Fibroblast of the aortic adventitia (primary cell): Measurements from ENCODE around the gene LRRFIP2. TPM values are rescaled to one million over a fixed set of nuclear protein-coding genes. Genes with fewer than 3 reads are reported as not detected.

ENCODE experiments used
- DNase-seq: peaks from one replicate; pipeline ENCODE4 v3.0.0-alpha.2; 2010; ENCODE audit warnings: low read depth
- H3K4me3 ChIP-seq: 2 replicates; pipeline ENCODE4 v1.5.1; 2011; ENCODE audit warnings: low read depth, mild to moderate bottlenecking, control low read depth, low read length, moderate library complexity
- CTCF ChIP-seq: IDR thresholded peaks from 2 replicates; pipeline ENCODE4 v1.5.1; 2011; ENCODE audit warnings: mild to moderate bottlenecking, low read length, control low read depth, inconsistent platforms; ENCODE audit not compliant: insufficient read depth
- total RNA-seq: library from RNA; depleted of rRNA; stranded (reverse); fragments of >200 nt; gene quantifications from 2 replicates; pipeline ENCODE4 v1.2.3, GENCODE V29; 2012; ENCODE audit warnings: low replicate concordance

Gene LRRFIP2
- total RNA-seq, 1 donor = 46.8 TPM

- peak; percentile 39 for DNase-seq
- no peak overlapping the region for H3K4me3 ChIP-seq
- TF ChIP-seq CTCF = no peak
Measured at GRCh38 chr3:37145611-37146010, 28.8 kb downstream of the LRRFIP2 start.

DNA sequence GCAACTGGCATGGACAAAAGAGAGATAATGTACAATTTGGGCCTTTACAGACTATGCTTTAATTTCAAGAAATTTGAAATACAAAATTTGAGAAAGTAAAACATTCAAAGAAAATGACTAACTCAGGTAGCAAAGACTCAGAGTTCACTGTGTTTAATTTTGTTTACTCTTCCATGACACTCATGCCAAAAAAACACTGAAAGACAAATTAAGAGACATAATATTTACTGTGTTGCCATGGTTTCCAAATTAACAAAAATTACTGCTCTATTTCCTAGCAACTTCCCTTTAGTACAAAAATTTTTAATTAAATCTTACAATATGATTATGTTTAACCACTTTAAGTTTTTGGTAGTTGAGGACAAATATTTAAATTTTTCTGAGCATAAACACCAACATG, 29.6 kb downstream of the LRRFIP2 start:
- TF ChIP-seq CTCF = no peak
- H3K4me3 ChIP-seq = no peak overlapping the region
- no peak for DNase-seq

DNA sequence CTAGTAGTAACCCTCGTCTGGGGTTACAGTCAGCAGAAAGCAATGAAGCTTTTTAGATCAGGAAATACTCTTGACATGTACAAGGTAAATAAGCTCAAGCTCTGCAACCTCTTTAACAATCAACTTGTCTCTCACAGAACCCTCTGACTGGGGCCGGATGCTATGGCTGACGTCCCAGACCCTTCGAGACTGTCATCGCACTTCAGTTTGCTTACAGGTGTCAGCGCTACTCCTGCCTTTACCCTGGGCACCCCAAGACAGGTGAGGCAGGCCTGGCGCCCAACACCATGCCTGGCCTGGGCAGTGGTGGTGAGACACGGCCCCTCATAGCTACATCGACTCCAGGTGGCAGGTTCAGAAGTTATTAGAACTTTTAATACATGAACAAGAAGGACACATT, 30.6 kb downstream of the LRRFIP2 start:
- no peak for DNase-seq
- no peak overlapping the region for H3K4me3 ChIP-seq
- TF ChIP-seq CTCF = no peak

GRCh38 chr3:37141676-37142075, 32.7 kb downstream of the LRRFIP2 start:
- no peak overlapping the region for H3K4me3 ChIP-seq
- no peak for DNase-seq
- no peak for TF ChIP-seq CTCF

DNA sequence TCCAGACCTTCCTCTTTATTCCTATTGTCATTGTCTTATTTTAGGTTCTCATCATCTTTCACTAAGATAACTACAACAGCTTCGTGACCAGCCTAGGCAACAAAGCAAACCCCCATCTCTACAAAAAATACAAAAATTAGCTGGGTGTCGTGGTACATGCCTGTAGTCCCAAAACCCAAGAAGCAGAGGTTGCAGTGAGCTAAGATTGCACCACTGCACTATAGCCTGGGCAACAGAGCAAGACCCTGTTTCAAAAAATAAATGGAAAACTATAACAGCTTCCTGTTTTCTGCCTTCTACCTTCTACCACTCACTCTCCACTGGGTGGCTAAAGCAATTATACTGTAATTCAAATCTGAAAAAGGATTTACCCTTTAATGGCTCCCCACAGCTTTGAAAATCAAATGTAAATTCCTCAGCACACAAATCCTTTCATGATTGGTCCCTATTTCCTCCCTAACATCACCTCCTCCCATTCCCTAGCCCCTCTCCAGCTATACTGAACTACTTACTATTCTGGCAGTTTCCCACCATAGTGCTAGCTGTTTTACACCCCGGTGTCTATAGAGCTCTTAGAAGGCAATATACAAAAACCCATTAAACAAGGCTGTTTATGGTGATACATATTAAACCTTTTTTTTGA, 33.4 kb downstream of the LRRFIP2 start:
- DNase-seq = no peak
- no peak for TF ChIP-seq CTCF
- H3K4me3 ChIP-seq = no peak overlapping the region

- H3K4me3 ChIP-seq = no peak overlapping the region
- no peak for TF ChIP-seq CTCF
- no peak for DNase-seq
Measured at GRCh38 chr3:37139567-37140052, 34.8 kb downstream of the LRRFIP2 start.

GRCh38 chr3:37138816-37139215, 35.6 kb downstream of the LRRFIP2 start:
- H3K4me3 ChIP-seq = no peak overlapping the region
- no peak for TF ChIP-seq CTCF
- DNase-seq = no peak
